A549 treated with RU486 at 1 μM for 4 hours (cell line): ENCODE measurements around the gene GNB3. TPM values are rescaled to one million over a fixed set of nuclear protein-coding genes. Genes with fewer than 3 reads are reported as not detected.

Experiments
- total RNA-seq: library from RNA; stranded (reverse); fragments of 200-300 nt; extraction: Qiagen RNA extraction; gene quantifications from 5 replicates; pipeline ENCODE4 v1.2.3, GENCODE V29; 2022; ENCODE audit warnings: low read depth

GNB3 gene
- total RNA-seq: 1.0 to 3.0 TPM (median 1.9 TPM) in 5 replicates

DNA sequence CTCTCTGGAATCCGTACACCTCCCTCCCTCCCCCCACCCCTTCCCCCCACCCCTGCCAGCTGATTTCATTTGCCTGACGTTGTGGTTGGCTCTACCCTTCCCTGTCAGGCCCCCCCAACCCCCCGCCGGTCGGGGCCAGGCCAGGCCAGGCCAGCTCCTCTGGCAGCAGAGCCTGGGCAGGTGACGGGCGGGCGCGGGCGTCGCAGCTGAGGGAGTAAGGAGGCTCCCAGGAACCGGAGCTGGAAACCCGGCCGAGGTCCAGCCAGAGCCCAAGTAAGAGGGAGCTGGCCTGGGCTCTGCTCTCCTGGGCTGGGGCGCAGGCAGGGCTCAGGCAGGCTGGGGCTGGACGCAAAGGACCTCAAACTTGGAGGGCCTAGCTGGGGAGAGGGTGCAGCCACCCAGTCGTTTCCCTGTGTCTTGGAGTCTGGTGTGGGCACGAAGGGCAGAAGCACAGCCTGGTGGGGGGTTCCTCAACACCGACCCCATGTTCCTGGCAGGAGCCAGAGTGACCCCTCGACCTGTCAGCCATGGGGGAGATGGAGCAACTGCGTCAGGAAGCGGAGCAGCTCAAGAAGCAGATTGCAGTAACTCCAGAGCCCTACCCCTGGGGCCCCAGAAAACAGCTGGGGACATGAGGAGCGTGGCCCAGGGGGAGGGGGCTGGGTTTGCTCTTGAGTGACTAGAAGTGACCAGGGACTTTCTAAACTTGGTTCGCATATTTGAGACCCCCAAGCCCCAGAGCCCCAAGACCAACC lies at the start of gene GNB3:
GNB3 (plus strand) TSS at position 165 of the 755 bp plus-strand sequence; CDS start at position 528, 363 bp downstream.

DNA sequence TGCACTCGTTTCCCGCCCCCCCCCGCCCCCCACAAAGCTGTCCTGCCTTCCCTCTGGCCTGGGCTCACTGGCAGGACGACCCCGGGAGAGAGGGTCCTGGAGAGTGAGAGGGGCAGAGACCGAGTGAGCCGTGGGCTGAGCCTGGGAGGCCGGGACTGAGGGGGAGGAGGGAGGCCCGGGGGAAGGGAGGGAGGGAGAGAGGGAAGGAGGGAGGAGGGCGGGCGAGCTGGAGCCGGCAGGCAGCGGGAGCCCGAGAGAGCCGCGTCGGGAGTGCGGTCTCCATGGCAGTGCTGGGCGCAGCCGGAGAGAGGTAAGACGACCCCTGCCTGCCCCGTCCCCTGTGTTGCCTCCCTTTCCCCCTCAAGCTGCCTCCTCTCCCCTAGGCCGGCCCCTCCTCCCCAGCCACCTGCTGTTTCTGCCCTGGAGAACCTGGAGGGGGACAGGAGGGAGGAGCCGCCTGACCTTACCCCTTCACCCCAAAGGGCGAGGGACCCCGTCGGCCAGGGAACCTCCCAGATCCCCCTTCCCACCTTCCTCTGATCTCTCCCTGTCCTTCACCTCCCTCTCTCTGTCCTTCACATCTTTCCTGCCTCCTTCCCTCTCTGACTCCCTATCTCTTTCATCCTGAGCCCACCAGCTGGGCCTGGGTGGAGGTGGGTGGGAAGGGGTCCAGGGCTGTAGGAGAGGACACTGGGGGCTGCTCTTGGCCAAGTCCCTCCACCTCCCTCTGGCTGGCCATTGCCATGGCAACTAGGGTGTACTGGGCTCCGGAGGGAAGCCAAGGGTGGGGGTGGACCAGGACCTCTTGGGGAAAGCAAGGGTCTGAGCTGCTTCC lies 18.9 kb upstream of the GNB3 start, which contains the start of gene GPR162:
GPR162 (plus strand) TSS at position 231 of the 835 bp plus-strand sequence. CDS start 2,078 bp downstream, outside the sequence.

DNA sequence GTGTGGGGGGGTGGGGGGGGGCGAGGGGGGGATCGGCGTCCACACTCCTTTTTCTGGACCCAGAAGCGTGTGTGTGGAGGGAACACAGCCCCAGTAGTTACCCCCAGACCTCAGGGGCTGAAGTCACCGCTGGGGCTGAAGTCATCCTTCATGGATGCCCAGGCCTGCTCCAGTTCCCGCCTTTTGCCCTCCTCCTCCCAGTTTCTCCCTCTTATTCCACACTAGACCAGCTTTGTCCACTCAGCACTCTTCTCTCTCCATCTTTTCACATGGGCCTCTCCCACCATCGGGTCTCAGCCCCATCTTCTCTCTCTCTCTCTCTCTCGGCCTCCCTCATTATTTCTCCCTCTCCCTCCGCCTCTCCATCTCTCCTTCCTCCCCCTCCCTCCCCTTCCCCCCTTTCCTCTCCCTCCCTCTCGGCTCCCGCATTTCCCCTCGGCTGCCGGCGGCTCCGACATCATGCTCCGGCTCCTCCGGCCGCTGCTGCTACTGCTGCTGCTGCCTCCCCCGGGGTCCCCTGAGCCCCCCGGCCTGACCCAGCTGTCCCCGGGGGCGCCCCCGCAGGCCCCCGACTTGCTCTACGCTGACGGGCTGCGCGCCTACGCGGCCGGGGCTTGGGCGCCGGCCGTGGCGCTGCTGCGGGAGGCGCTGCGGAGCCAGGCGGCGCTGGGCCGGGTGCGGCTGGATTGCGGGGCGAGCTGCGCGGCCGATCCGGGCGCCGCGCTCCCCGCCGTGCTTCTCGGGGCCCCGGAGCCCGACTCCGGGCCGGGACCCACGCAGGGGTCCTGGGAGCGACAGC lies 12.5 kb upstream of the GNB3 start, which contains the start of gene P3H3:
P3H3 (plus strand) TSS at position 426 of the 799 bp plus-strand sequence; CDS start at position 460, 34 bp downstream.

DNA sequence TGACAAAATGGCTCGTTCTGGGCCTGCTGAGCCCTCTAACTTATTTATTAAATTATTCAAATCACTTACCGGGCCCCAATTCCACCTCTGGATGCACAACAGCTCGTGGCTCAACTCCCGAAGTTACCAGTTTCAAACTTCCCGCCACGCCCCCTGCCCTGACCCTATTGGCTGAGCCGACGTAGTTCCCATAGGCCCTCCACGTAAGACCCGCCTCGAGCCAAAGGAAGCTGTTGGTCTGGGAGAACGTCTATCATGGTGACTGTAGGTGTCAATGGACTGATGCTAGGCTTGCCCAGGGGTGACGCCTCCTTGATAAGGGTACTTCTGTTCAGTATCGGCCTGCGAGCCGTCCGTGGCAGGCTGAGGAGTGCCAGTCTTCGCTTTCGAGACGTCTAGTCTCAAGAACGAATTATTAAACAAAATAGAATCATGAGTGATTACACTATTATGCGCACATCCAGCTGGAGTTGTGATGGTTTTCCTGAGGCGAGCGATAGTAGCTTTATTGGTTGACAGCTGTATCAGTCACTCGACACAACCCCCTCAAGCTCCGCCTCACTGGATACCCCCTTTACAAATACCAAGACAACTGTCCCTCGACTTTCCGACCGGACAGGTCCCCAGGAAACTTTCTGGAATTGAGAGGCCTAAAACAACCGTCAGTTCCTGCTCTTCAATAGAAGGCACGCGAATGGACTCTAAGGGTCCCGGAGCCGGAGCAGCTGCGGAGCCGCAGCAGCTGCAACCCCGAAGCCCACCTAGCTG lies 10.6 kb downstream of the GNB3 start, which contains the start of gene CDCA3:
CDCA3 (minus strand) TSS at position 134 of the 768 bp plus-strand sequence. CDS start 334 bp downstream, outside the sequence.

DNA sequence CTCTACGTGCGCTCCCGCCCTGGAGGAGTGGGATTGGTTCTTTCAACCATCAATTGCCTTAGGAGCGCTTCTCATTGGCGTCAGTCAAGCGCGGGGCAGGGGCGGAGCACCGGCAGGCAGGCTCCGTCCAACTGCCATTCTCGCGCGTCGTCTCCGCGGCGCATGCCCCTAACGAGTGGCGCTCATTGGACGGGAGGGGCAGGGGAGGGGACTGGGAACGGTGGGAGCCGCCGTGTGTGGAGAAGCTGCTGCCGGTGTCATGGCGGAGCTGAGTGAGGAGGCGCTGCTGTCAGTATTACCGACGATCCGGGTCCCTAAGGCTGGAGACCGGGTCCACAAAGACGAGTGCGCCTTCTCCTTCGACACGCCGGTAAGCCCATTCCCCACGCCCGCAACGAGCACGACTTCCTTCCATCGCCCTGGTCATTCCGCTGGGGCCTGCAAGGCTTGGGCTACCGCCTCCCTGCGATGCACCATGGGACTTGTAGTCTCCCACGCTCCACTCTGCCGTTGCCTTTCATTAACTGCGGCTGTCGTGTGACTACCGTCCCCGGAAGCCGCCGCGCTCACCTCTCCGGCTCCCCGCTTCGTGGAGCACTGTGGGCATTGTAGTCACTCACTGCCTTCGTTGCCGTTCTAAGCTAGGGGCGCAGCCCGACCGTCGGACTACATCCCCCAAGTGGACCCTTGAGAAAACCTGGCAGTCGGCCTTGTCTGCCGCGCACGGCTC lies 11.4 kb downstream of the GNB3 start, which contains the start of gene USP5:
USP5 (plus strand) TSS at position 230 of the 730 bp plus-strand sequence; CDS start at position 260, 30 bp downstream.

DNA sequence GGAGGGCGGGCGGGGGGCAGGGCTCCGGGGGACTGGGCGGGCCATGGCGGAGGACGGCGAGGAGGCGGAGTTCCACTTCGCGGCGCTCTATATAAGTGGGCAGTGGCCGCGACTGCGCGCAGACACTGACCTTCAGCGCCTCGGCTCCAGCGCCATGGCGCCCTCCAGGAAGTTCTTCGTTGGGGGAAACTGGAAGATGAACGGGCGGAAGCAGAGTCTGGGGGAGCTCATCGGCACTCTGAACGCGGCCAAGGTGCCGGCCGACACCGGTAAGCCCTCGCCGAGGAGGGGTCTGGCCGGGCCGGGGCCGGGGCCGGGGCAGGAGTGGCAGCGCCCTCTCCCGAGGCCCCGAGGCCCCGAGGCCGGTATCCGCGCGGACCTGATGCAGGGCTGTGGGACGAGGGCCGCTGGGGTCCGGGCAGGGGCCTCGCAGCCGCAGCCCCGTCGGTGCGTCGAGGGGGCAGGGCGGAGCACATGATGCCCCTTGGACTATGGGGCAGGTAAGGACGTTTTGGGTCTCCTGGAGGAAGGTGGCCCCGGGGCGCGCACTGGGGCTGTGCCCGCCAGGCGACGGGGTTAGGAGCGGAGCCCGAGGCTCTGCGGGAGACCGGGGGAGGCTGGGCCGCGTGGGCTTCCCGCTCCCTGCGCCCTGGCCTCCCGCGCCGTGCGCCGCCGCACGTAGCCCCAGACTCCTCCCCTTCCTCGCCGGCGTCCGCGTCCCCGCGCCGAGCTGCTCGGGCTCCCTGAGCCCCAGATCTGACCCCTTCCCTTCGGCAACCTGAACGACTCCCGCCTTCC lies 26.9 kb downstream of the GNB3 start, which contains the start of gene TPI1:
TPI1 (plus strand) TSS at position 119 of the 798 bp plus-strand sequence; CDS start at position 155, 36 bp downstream.

DNA sequence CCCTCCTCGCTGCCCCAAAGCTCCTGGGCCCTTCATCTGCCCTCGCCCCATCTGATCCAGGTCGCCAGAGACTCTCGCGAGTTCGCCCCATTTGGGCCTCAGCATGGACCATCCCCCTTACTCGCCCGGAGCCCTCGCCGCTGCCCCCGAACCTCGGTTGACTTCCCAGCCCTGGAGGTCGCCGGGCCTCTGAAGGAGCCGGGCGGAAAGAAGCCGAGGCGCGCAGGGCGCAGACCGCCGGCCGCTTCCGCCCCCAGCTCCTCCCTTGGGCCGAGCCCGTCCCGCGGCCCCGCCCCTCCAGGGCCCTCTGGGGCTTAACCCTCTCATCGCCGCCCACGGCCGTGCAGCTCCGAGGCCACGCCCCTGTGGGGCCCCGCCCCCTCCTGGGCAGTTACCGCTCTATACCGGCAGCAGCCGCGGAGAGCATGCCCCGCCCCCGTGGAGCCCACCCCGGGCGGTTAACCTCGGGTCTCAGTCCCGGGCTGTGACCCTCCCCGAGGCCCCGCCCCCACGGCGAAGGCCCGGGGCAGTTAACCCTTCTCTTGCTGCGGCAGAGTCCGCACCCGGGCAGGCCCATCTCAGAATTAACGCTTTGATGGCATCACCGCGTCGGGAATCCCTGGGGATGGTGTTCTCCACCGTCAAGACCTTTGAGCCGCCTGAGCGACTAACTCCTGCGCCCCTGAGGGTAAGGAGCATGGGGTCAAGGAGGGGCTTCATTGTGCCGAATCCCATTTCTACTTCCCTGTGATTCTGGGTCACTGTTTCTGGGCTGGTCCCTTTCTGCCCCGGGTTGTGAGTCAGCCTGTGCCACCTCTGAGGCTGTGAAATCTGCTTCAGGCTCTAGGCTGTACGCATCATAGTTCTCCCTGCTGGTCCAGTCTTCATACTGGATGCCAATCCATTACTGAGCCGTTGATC lies 32.6 kb downstream of the GNB3 start, which contains the start of gene SPSB2:
SPSB2 (minus strand) TSS at position 210 of the 921 bp plus-strand sequence. CDS start 402 bp downstream, outside the sequence.

Other genes starting within 250 kb of the GNB3 start
- 63.6 to 81.6 TPM (median 70.1 TPM) in 5 replicates for gene CHD4, start 233.5 kb upstream of the GNB3 start, total RNA-seq
- 0.30 to 0.91 TPM (median 0.50 TPM) in 5 replicates for gene LPAR5, start 205.0 kb upstream of the GNB3 start, total RNA-seq
- gene ACRBP, start 193.5 kb upstream of the GNB3 start, total RNA-seq: 0.21 to 0.39 TPM (median 0.30 TPM) in 4 of 5 replicates, not detected in the other
- 13.4 to 17.6 TPM (median 16.0 TPM) in 5 replicates for gene ING4, start 177.8 kb upstream of the GNB3 start, total RNA-seq
- 52.6 to 62.9 TPM (median 62.6 TPM) in 5 replicates for gene ZNF384, start 151.6 kb upstream of the GNB3 start, total RNA-seq
- gene PIANP, start 140.1 kb upstream of the GNB3 start, total RNA-seq: 0.51 to 1.1 TPM (median 0.81 TPM) in 5 replicates
- 45.2 to 57.8 TPM (median 55.4 TPM) in 5 replicates for gene COPS7A, start 116.9 kb upstream of the GNB3 start, total RNA-seq
- gene MLF2, start 87.8 kb upstream of the GNB3 start, total RNA-seq: 260 to 330 TPM (median 311 TPM) in 5 replicates
- gene PTMS, start 74.6 kb upstream of the GNB3 start, total RNA-seq: 655 to 1,143 TPM (median 965 TPM) in 5 replicates
- 0.69 to 1.6 TPM (median 1.3 TPM) in 5 replicates for gene LAG3, start 68.4 kb upstream of the GNB3 start, total RNA-seq
- not detected in 5 replicates for gene CD4, start 51.4 kb upstream of the GNB3 start, total RNA-seq
- 0.22 to 1.1 TPM (median 0.49 TPM) in 5 replicates for gene GPR162, start 19.1 kb upstream of the GNB3 start, total RNA-seq
- gene P3H3, start 12.5 kb upstream of the GNB3 start, total RNA-seq: 20.6 to 31.4 TPM (median 26.1 TPM) in 5 replicates
- 77.3 to 87.9 TPM (median 81.9 TPM) in 5 replicates for gene CDCA3, start 10.4 kb downstream of the GNB3 start, total RNA-seq
- gene USP5, start 11.2 kb downstream of the GNB3 start, total RNA-seq: 74.4 to 95.2 TPM (median 79.1 TPM) in 5 replicates
- gene TPI1, start 26.6 kb downstream of the GNB3 start, total RNA-seq: 1,427 to 1,634 TPM (median 1,600 TPM) in 5 replicates
- 15.4 to 25.5 TPM (median 22.8 TPM) in 5 replicates for gene SPSB2, start 32.4 kb downstream of the GNB3 start, total RNA-seq
- 16.6 to 19.4 TPM (median 18.2 TPM) in 5 replicates for gene LRRC23, start 63.9 kb downstream of the GNB3 start, total RNA-seq
- 36.1 to 43.9 TPM (median 38.6 TPM) in 5 replicates for gene ENO2, start 73.7 kb downstream of the GNB3 start, total RNA-seq
- gene ATN1, start 87.0 kb downstream of the GNB3 start, total RNA-seq: 46.3 to 79.4 TPM (median 70.1 TPM) in 5 replicates
- not detected in 5 replicates for gene RNU7-1, start 102.9 kb downstream of the GNB3 start, total RNA-seq
- gene C12orf57, start 103.1 kb downstream of the GNB3 start, total RNA-seq: 259 to 304 TPM (median 287 TPM) in 5 replicates
- 9.5 to 14.0 TPM (median 11.9 TPM) in 5 replicates for gene PTPN6, start 110.4 kb downstream of the GNB3 start, total RNA-seq
- 303 to 358 TPM (median 334 TPM) in 5 replicates for gene PHB2, start 129.7 kb downstream of the GNB3 start, total RNA-seq
- gene EMG1, start 130.0 kb downstream of the GNB3 start, total RNA-seq: 61.3 to 85.1 TPM (median 67.4 TPM) in 5 replicates
- gene LPCAT3, start 177.6 kb downstream of the GNB3 start, total RNA-seq: 33.9 to 38.3 TPM (median 36.4 TPM) in 5 replicates
- gene C1S, start 219.8 kb downstream of the GNB3 start, total RNA-seq: 38.1 to 57.7 TPM (median 45.5 TPM) in 5 replicates